Measurements from ENCODE around the gene PRLR.

DNA sequence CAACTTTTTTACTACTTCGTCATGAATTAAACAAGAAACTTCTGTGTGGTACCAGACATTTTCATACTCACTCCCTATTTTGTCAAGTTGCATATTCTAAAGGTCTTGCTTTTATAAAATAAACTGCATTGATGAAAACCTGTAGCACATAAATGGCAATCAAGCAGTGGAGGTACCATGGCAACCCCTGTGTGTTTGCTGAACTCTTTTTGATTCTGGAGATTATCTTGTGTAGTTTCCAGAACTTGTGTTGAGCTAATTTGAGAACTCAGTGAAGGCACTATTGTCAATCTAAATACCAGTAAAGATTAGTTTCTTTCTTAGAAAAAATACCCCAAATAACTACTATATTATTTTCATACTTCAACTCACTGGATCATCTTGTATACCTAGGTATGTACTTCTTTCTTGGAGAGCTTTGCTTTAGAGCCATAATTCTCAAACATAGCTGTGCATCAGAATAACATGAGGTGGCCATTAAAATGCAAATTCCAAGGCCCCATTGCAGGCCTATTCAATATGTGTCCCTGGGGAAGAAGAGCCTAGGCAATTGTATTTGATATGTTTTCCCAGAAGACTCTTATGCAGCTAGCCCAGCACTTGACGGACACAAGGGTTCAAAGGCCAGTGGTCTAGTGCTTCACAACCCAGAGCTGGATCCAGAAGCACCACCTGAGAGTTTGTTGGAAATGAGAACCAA is 9.8 kb upstream of the PRLR start:
- TF ChIP-seq, protein P1, sequence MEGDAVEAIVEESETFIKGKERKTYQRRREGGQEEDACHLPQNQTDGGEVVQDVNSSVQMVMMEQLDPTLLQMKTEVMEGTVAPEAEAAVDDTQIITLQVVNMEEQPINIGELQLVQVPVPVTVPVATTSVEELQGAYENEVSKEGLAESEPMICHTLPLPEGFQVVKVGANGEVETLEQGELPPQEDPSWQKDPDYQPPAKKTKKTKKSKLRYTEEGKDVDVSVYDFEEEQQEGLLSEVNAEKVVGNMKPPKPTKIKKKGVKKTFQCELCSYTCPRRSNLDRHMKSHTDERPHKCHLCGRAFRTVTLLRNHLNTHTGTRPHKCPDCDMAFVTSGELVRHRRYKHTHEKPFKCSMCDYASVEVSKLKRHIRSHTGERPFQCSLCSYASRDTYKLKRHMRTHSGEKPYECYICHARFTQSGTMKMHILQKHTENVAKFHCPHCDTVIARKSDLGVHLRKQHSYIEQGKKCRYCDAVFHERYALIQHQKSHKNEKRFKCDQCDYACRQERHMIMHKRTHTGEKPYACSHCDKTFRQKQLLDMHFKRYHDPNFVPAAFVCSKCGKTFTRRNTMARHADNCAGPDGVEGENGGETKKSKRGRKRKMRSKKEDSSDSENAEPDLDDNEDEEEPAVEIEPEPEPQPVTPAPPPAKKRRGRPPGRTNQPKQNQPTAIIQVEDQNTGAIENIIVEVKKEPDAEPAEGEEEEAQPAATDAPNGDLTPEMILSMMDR (IDR thresholded peaks at IDR 0.05), result no peak
- TF ChIP-seq POLR2A (IDR thresholded peaks at IDR 0.05), result no peak

Data from uterus (tissue), 2 donors.